HG03196 (cell line): ENCODE measurements around the gene SEC14L2.
"Not testable (repeated sequence)": the region's sequence is repeated elsewhere in the genome, so short reads cannot be mapped to it uniquely, and the experiment has no call there.

ENCODE experiments used
- ATAC-seq: cut with Tn5 transposase; IDR thresholded peaks from one replicate; pipeline ENCODE4 v1.9.1; 2021; ENCODE audit not compliant: unreplicated experiment

The SEC14L2 gene

GRCh38 chr22:30373331-30374325 is 23.2 kb upstream of the SEC14L2 start:
- ATAC-seq, result no peak

GRCh38 chr22:30375312-30375849 is 21.4 kb upstream of the SEC14L2 start:
- no peak for ATAC-seq

- ATAC-seq, result no peak
These were observed 16.8 kb upstream of the SEC14L2 start for GRCh38 chr22:30380011-30380410.

- no peak for ATAC-seq
These were observed 15.6 kb upstream of the SEC14L2 start for GRCh38 chr22:30381264-30381663.

GRCh38 chr22:30382340-30382739 is 14.5 kb upstream of the SEC14L2 start:
- no peak for ATAC-seq

GRCh38 chr22:30383061-30383460 is 13.8 kb upstream of the SEC14L2 start:
- ATAC-seq, result no peak

- no peak for ATAC-seq
These were observed 10.9 kb upstream of the SEC14L2 start for GRCh38 chr22:30385942-30386341.

GRCh38 chr22:30386608-30386959 is 10.2 kb upstream of the SEC14L2 start:
- ATAC-seq, result no peak

- peak; percentile 45 for ATAC-seq
These were observed 9.6 kb upstream of the SEC14L2 start, which contains the start of gene RNF215 for GRCh38 chr22:30386960-30387827. TSS of gene RNF215 (minus strand) at chr22:30387411. CDS start at chr22:30387313, 98 bp downstream.

GRCh38 chr22:30390974-30391691 is 5.7 kb upstream of the SEC14L2 start:
- no peak for ATAC-seq

- no peak for ATAC-seq
These were observed 4.0 kb upstream of the SEC14L2 start for GRCh38 chr22:30392661-30393321.

- no peak for ATAC-seq
These were observed 3.5 kb upstream of the SEC14L2 start for GRCh38 chr22:30393322-30393680.

GRCh38 chr22:30393885-30394284 is 2.9 kb upstream of the SEC14L2 start:
- ATAC-seq, result no peak

GRCh38 chr22:30397656-30398635 is 1.1 kb downstream of the SEC14L2 start:
- ATAC-seq, result no peak

GRCh38 chr22:30398685-30399680 is 2.2 kb downstream of the SEC14L2 start:
- no peak for ATAC-seq

- no peak for ATAC-seq
These were observed 2.9 kb downstream of the SEC14L2 start for GRCh38 chr22:30399718-30400117.

- no peak for ATAC-seq
These were observed 3.3 kb downstream of the SEC14L2 start for GRCh38 chr22:30400159-30400558.

- not testable (repeated sequence) for ATAC-seq
These were observed 4.2 kb downstream of the SEC14L2 start for GRCh38 chr22:30401024-30401423.
